ACHN (cell line): ENCODE data around the gene SLC7A1.

ENCODE experiments used
- DNase-seq: peaks from one replicate; pipeline ENCODE4 v3.0.0-alpha.2; 2015
- in situ Hi-C: cut with HindIII; loops from 2 replicates; pipeline ENCODE4 v1.10.0; 2017; ENCODE audit warnings: low sequenced_read_pairs, low pct_ligation_motif_present, low pct_unique_long_range_greater_than_20kb

SLC7A1 gene

GRCh38 chr13:29589967-29590366 lies 5.5 kb downstream of the SLC7A1 start:
- in situ Hi-C loops = no loop called here
- DNase-seq = no peak

- in situ Hi-C loops = no loop called here
- peak; percentile 48 for DNase-seq
These were observed 6.3 kb downstream of the SLC7A1 start for GRCh38 chr13:29589234-29589633.

GRCh38 chr13:29587645-29588044 lies 7.8 kb downstream of the SLC7A1 start:
- in situ Hi-C loops = no loop called here
- no peak for DNase-seq

GRCh38 chr13:29583073-29583785 lies 12.3 kb downstream of the SLC7A1 start:
- in situ Hi-C loops = no loop called here
- peak; percentile 57 for DNase-seq

- no peak for DNase-seq
- in situ Hi-C loops = no loop called here
These were observed 13.3 kb downstream of the SLC7A1 start for GRCh38 chr13:29582171-29582570.

GRCh38 chr13:29581666-29582065 lies 13.8 kb downstream of the SLC7A1 start:
- DNase-seq = no peak
- in situ Hi-C loops = no loop called here

- in situ Hi-C loops = no loop called here
- no peak for DNase-seq
These were observed 16.4 kb downstream of the SLC7A1 start for GRCh38 chr13:29579094-29579493.

- in situ Hi-C loops = no loop called here
- DNase-seq = no peak
These were observed 17.0 kb downstream of the SLC7A1 start for GRCh38 chr13:29578300-29579085.

GRCh38 chr13:29577136-29578051 lies 18.1 kb downstream of the SLC7A1 start:
- in situ Hi-C loops = no loop called here
- no peak for DNase-seq

- in situ Hi-C loops = no loop called here
- no peak for DNase-seq
These were observed 18.9 kb downstream of the SLC7A1 start for GRCh38 chr13:29576581-29576980.

- DNase-seq = no peak
- in situ Hi-C loops = no loop called here
These were observed 20.4 kb downstream of the SLC7A1 start for GRCh38 chr13:29575098-29575497.

- in situ Hi-C loops = no loop called here
- no peak for DNase-seq
These were observed 22.3 kb downstream of the SLC7A1 start for GRCh38 chr13:29573190-29573589.

GRCh38 chr13:29572575-29572974 lies 22.9 kb downstream of the SLC7A1 start:
- in situ Hi-C loops = no loop called here
- DNase-seq = no peak

- DNase-seq = no peak
- in situ Hi-C loops = no loop called here
These were observed 23.5 kb downstream of the SLC7A1 start for GRCh38 chr13:29571876-29572570.

- no peak for DNase-seq
- in situ Hi-C loops = no loop called here
These were observed 25.3 kb downstream of the SLC7A1 start for GRCh38 chr13:29570051-29570654.

- in situ Hi-C loops = no loop called here
- DNase-seq = no peak
These were observed 26.0 kb downstream of the SLC7A1 start for GRCh38 chr13:29569253-29570050.

GRCh38 chr13:29568731-29569130 lies 26.8 kb downstream of the SLC7A1 start:
- in situ Hi-C loops = no loop called here
- DNase-seq = no peak
